ENCODE data around the gene TMEM150B.

DNA sequence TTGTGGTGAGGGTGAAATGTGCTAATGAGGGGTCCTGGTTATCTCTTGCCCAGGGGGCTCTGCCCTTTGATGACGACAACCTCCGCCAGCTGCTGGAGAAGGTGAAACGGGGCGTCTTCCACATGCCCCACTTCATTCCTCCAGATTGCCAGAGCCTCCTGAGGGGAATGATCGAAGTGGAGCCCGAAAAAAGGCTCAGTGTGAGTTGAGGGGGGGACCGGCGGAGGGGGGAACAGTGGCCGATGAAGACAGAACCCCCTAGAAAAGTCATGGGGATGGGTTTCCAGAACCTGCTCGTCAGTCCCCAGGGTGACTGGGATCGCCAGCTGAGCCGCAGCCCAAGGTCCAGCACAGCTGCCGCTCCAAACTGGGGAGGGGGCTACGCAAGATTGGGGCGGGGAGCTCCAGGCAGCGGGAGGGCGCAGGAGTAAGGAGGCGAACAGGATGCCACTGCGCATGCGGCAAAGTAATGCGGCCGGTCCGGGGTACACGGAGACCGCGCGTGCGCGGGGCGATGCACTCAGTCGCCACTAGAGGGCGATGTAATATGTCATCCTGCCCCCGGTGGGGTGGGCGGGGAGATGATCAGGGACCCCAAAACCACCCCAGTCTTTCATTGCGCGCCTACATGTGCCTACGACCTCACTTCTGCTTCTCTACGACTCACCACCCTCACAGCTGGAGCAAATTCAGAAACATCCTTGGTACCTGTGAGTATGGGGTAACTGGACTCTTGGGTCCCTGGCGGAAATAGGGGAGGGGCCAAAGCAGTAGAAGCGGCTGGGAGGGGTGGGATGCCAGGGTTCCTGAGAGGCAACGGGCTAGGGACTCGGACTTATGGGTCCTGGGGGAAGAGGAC is 23.5 kb downstream of the TMEM150B start:
- TF ChIP-seq EZH2 (IDR thresholded peaks at IDR 0.05; ENCODE audit: low read depth): no peak
- TF ChIP-seq CTCF (conservative IDR thresholded peaks at IDR 0.05): peak; percentile 100

Data from PC-9 (cell line).